ENCODE data around the gene CUEDC1.

GRCh38 chr17:57833179-57833939 is 121.9 kb downstream of the CUEDC1 start:
- peak; percentile 90 to 97 for TF ChIP-seq CTCF (conservative IDR thresholded peaks at IDR 0.05 in 1 of 2, IDR thresholded peaks at IDR 0.05 in 1 of 2; ENCODE audit: extremely low read depth in 1 of 2, insufficient read depth in 1 of 2, low read depth in 1 of 2, low read length in 2 of 2)
- TF ChIP-seq EZH2 (IDR thresholded peaks at IDR 0.05; ENCODE audit: borderline replicate concordance, low read length): no peak
